Testis (tissue), 2 donors: ENCODE data around the gene OR1F1.

Source experiments
- CTCF ChIP-seq, 3 experiments: fragments of 450-650 bp in 2 of 3; fragments of 200-600 bp in 1 of 3; sonication (generic) in 1 of 3; IDR thresholded peaks; one replicate each; pipeline ENCODE4 v1.5.1; 2016 to 2019; ENCODE audit warnings: antibody characterized with exemption in 3 of 3, mild to moderate bottlenecking in 2 of 3, moderate library complexity in 1 of 3
- POLR2A ChIP-seq: fragments of 450-650 bp; IDR thresholded peaks from one replicate; pipeline ENCODE4 v1.6.1; 2017; ENCODE audit warnings: antibody characterized with exemption, mild to moderate bottlenecking, moderate library complexity

GRCh38 chr16:3190949-3191353 lies 2.9 kb downstream of the OR1F1 start:
- no peak for TF ChIP-seq CTCF (IDR thresholded peaks at IDR 0.05)
- TF ChIP-seq POLR2A = no peak
